HG02973 (cell line): ENCODE results near the gene ITLN1.

Source experiments
- ATAC-seq: cut with Tn5 transposase; IDR thresholded peaks from one replicate; pipeline ENCODE4 v1.9.1; 2021; ENCODE audit warnings: moderate library complexity; ENCODE audit not compliant: unreplicated experiment

The ITLN1 gene

GRCh38 chr1:160858507-160858906 is 26.5 kb downstream of the ITLN1 start:
- ATAC-seq: no peak

- no peak for ATAC-seq
Measured at GRCh38 chr1:160858097-160858496, 26.9 kb downstream of the ITLN1 start.

DNA sequence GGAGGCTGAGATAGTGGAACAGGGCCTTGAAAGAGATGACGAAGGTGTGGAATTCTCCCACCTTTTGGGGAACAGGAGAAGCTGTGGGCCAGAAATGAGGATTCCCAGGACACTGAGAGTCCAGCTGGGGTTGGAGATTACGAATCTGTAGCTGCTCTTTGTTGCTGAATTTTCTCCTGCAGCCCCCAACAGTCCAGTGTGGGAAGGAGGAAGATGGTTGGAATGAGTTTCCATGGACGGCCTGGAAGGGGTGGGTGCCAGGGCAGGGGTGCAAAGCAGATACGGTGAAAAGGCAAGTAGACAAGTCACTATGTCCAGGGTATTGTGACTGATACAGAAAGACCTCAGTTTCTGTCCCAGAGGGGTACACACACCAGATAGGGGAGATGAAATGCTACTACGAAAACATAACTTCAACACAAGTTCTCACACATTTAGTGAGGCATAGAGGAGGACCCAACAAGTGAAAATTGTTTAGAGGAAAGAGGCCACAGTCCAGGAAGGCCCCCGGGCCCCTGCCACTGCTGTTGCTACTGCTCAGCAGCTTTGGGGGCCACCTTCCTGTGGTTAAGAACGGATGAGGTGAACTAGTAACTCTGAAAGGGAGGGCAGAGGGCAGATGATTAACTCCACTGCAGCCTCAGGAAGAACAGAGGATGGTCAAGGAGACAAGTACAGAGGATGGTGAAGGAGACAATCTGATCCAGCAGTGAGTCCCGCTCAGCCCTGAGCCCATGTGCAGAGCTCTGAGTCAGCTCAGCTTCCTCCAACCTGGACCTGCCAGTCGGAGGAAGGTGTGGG is 29.6 kb downstream of the ITLN1 start:
- ATAC-seq: peak; percentile 67

DNA sequence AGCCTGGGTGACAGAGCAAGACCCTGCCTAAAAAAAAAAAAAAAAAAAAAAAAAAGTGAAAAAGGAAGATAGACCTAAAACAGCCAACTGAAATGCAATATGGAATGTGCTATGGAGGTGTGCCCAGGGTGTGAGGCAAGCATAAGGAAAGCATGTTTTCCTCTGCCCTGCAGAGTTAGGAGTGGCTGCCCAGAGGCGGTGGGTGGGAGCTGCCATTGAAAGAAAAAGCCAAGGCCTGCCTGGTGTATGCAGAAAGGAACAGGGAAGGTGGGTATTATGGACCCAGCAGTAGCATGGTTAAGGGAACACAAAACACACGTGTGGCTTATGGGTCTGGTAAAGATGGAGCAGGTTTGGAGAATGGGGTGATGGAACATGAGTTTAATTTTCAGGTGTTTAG is 31.2 kb downstream of the ITLN1 start:
- ATAC-seq: no peak

DNA sequence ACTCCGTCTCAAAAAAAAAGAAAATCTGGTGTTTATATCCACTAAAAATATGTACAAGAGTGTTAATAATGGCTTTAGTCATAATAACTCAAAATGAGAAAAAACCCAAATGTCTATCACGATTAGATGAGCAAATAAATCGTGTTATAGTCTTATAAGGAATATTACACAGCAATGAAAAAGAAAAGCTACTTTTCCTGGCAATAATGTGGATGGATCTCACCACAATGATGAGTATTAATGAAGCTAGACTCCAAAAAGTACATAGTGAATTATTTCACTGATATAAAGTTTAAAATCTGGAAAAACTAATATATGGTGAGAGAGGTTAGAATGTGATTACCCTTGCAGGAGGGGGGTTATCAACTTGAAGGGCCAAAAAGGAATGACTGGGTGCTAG is 32.0 kb downstream of the ITLN1 start:
- ATAC-seq: no peak

- ATAC-seq: no peak
Measured at GRCh38 chr1:160850993-160851392, 34.0 kb downstream of the ITLN1 start.

DNA sequence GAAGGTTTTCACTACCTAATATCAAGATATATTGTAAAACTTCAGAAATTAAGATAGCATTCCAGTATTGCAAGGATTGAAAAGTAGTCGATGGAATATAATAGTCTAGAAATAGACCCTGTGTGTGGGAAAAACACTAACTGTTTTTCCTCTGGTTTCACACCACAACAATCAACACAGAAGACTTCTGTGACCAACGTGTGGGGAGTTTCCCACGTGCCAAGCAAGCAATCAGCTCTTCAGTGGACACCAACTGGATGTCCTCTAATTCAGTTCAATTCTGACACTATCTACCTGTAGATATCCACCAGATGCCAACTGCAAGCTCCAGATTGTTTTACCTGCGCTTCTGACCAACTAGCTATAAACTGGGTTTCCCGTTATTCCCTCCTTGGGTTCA is 34.4 kb downstream of the ITLN1 start:
- ATAC-seq: no peak

- ATAC-seq: no peak
Measured at GRCh38 chr1:160846281-160846680, 38.7 kb downstream of the ITLN1 start.

GRCh38 chr1:160844447-160845232 is 40.3 kb downstream of the ITLN1 start:
- ATAC-seq: no peak

DNA sequence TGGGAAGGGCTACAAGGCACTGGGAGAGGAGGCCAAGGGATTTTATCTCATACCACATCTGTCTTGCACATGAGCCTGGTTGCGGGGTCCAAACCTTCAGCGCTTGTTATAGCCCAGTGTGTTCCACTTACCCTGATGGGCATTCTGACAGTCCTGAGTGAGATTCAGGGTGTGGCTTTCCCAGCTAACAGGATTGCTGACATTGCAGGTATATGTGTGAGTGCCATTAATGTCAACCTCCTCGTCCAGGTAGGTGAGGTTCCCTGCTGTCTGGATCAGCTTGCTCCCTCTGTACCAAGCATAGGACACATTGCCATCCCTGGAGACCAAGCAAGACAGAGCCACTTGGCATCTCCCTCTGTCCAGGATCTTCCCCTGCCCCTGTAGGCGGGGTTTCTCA is 43.9 kb downstream of the ITLN1 start:
- no peak for ATAC-seq

DNA sequence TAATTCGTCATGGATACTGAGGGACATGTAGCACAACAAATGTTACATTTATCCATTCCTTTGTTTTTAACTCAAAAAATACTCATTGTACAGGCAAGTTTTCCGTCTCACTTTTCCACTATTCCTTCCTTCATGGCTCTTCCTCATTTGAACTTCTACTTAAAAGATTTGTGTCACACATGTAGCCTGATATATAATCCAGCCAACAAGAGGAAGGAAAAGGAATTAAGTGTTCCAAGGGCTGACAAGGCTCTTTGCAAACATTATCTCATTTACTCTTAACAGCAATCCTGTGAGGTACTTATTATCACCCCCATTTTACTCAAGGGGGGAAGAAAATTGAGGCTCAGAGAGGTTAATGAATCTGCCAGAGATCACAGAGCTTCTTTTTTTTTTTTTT is 45.2 kb downstream of the ITLN1 start:
- ATAC-seq: no peak

DNA sequence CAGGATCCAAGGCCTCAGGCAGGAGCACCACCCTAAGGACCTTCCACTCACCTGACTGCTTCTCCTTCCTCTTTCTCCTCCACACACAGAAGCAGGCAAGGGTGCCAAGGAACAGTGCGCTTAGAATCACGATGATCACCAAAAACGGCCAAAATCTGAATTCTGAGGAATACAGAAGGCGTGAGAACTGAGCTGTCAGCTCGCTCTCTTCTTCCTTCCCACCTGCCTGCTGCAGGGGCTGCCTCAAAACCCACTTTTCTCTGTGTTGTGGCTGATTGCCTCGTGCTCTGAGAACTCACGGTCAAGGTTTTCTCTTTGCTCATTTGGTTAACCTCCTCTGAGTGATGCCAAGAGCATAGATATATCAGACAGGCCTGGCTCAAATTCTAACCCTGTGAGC is 46.1 kb downstream of the ITLN1 start:
- ATAC-seq: no peak

GRCh38 chr1:160837558-160838205 is 47.3 kb downstream of the ITLN1 start:
- ATAC-seq: peak; percentile 69

- ATAC-seq: no peak
Measured at GRCh38 chr1:160836981-160837557, 47.9 kb downstream of the ITLN1 start.

- no peak for ATAC-seq
Measured at GRCh38 chr1:160836561-160836960, 48.4 kb downstream of the ITLN1 start.

GRCh38 chr1:160835751-160836150 is 49.2 kb downstream of the ITLN1 start:
- no peak for ATAC-seq

DNA sequence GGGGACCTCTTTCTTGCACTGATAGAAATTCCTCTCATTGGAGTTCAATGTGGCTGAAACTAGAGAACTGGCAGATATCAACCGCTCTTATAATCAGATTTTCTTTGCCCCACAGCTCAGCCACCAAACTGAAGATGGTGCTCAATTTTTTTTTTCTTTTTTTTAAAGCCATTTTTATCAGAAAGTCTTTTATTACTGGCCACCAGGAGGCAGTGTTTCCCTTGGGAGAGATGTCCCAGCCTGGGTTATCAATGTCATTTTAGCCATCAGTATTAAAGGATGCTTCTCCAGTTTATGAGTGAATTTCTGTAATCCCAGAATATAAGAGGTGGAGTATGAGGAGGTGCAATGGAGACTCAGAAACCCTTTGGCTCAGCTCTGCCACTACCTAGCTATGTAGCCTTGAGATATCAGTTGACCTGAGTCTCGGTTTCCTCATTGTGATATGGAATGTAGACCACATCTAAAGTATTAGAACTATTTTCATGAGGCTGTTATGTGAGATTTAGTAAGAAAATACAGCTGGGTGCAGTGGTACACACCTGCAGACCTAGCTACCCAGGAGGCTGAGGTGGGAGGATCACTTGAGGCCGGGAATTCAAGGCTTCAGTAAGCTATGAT is 49.9 kb downstream of the ITLN1 start:
- no peak for ATAC-seq

GRCh38 chr1:160830321-160831153 is 54.4 kb downstream of the ITLN1 start:
- ATAC-seq: no peak

DNA sequence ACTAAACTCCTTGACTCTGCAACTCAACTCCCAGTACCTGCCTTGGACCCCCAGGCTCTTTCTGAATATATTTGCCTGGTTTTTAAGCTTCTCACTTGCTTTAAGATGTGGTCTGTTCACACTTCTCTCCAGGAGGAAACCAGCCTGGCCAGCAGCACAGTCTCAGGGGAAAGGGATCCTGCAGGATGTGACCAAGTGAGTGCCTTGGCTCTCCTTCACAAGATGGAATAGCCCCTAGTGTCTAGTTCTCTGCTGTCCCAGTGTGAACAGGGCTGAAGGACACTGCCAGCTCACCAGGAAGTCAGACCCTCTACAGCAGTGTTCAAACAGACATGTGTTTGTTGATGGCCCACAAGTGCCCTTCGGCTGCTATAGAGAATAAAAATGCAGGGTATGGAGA is 55.2 kb downstream of the ITLN1 start:
- ATAC-seq: no peak

DNA sequence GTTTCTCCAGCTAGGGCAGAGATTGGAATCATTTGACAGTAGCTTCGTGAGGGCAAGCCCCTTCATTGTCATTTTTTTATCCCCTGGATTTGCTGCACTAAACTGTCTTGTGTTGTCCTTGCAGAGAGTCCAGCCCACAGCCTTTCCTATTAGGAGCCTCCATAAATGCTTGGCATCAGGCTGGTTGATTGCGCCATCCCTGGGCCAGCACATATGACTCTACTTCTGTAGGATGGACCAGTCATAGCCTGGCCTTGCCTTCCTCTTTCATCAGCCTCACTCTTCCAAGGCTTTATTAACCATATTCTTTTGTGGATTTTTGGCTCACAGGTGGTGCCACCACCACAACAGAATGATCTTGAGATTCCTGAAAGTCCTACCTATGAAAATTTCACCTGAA is 57.6 kb downstream of the ITLN1 start:
- no peak for ATAC-seq
